ENCODE measurements around the gene CHAD.
A peak's percentile ranks its signal among the peaks of the same experiment; 100 is the strongest.
"Not testable (repeated sequence)": the region's sequence is repeated elsewhere in the genome, so short reads cannot be mapped to it uniquely, and the experiment has no call there.

Gene CHAD

GRCh38 chr17:50495217-50495823, 26.6 kb upstream of the CHAD start:
- DNase-seq (ENCODE audit: low spot score) = no peak

- no peak for DNase-seq (ENCODE audit: low spot score)
Measured at GRCh38 chr17:50493744-50494143, 25.1 kb upstream of the CHAD start.

GRCh38 chr17:50492214-50492613, 23.5 kb upstream of the CHAD start:
- no peak for DNase-seq (ENCODE audit: low spot score)

GRCh38 chr17:50491505-50491904, 22.8 kb upstream of the CHAD start:
- DNase-seq (ENCODE audit: low spot score) = no peak

- DNase-seq (ENCODE audit: low spot score) = no peak
Measured at GRCh38 chr17:50488880-50489279, 20.2 kb upstream of the CHAD start.

GRCh38 chr17:50487213-50488096, 18.8 kb upstream of the CHAD start:
- peak; percentile 61 for DNase-seq (ENCODE audit: low spot score)

- no peak for DNase-seq (ENCODE audit: low spot score)
Measured at GRCh38 chr17:50484386-50485155, 15.9 kb upstream of the CHAD start.

- no peak for DNase-seq (ENCODE audit: low spot score)
Measured at GRCh38 chr17:50483266-50483665, 14.6 kb upstream of the CHAD start.

GRCh38 chr17:50482516-50482915, 13.8 kb upstream of the CHAD start:
- peak; percentile 96 for DNase-seq (ENCODE audit: low spot score)

- no peak for DNase-seq (ENCODE audit: low spot score)
Measured at GRCh38 chr17:50482110-50482509, 13.4 kb upstream of the CHAD start.

GRCh38 chr17:50481648-50482047, 13.0 kb upstream of the CHAD start:
- DNase-seq (ENCODE audit: low spot score) = no peak

- DNase-seq (ENCODE audit: low spot score) = no peak
Measured at GRCh38 chr17:50480854-50481490, 12.3 kb upstream of the CHAD start.

- DNase-seq (ENCODE audit: low spot score) = no peak
Measured at GRCh38 chr17:50480142-50480764, 11.6 kb upstream of the CHAD start.

- peak; percentile 83 for DNase-seq (ENCODE audit: low spot score)
Measured at GRCh38 chr17:50479522-50480141, 11.0 kb upstream of the CHAD start.

- peak; percentile 92 for DNase-seq (ENCODE audit: low spot score)
Measured at GRCh38 chr17:50478391-50479381, 10.0 kb upstream of the CHAD start, which contains the start of gene RSAD1. RSAD1 (plus strand) TSS chr17:50478860; CDS start chr17:50478885, 25 bp downstream.

- DNase-seq (ENCODE audit: low spot score) = no peak
Measured at GRCh38 chr17:50477976-50478375, 9.3 kb upstream of the CHAD start.

- no peak for DNase-seq (ENCODE audit: low spot score)
Measured at GRCh38 chr17:50476545-50477315, 8.1 kb upstream of the CHAD start.

- not testable (repeated sequence) for DNase-seq (ENCODE audit: low spot score)
Measured at GRCh38 chr17:50475775-50476544, 7.3 kb upstream of the CHAD start.

Measured in kidney tubule cell (primary cell).